HUES64 (cell line): ENCODE results near the gene KDM8.
"Not testable (repeated sequence)": the region's sequence is repeated elsewhere in the genome, so short reads cannot be mapped to it uniquely, and the experiment has no call there.

ENCODE experiments used
- H3K27ac ChIP-seq: 2 replicates; pipeline ENCODE4 v1.7.0; 2013; ENCODE audit warnings: low read depth, low read length, inconsistent platforms
- H3K27me3 ChIP-seq: 2 replicates; pipeline ENCODE4 v1.6.1; 2013; ENCODE audit warnings: mild to moderate bottlenecking, low read length; ENCODE audit not compliant: insufficient read depth
- H3K36me3 ChIP-seq: 2 replicates; pipeline ENCODE4 v1.6.1; 2013; ENCODE audit warnings: mild to moderate bottlenecking, low read length; ENCODE audit not compliant: insufficient read depth
- H3K4me1 ChIP-seq: 2 replicates; pipeline ENCODE4 v1.6.1; 2013; ENCODE audit warnings: mild to moderate bottlenecking, low read length, moderate library complexity; ENCODE audit not compliant: insufficient read depth
- H3K4me3 ChIP-seq: 2 replicates; pipeline ENCODE4 v1.5.1; 2013; ENCODE audit warnings: mild to moderate bottlenecking, low read length, moderate library complexity
- H3K9ac ChIP-seq: 2 replicates; pipeline ENCODE4 v1.6.1; 2013; ENCODE audit warnings: mild to moderate bottlenecking, low read depth, low read length
- H3K9me3 ChIP-seq: 2 replicates; pipeline ENCODE4 v1.6.1; 2013; ENCODE audit warnings: low read depth, low read length; ENCODE audit not compliant: insufficient read depth
- WGBS: fragments of 150-250, 120-280 bp; methylation state at CpG from one replicate; pipeline ENCODE4 v1.1.7; 2013; ENCODE audit warnings: missing lambda C conversion rate; 5-methylcytosine and 5-hydroxymethylcytosine counted together

The KDM8 gene

GRCh38 chr16:27248036-27248435 lies 44.7 kb downstream of the KDM8 start:
- Histone ChIP-seq H3K4me1 (peaks cover 4% of the 10 kb centered on the region; the same call in 1 of the 2 replicates), H3K27me3 (no peaks in the 10 kb centered on the region), H3K9ac (no peak overlapping the region), H3K4me3 (no peak overlapping the region), H3K36me3 (no peaks in the 10 kb centered on the region), H3K27ac (no peak overlapping the region), H3K9me3 (no peaks in the 10 kb centered on the region)
- WGBS, result 100% methylated on average over 1 of the region's 2 CpGs

GRCh38 chr16:27248886-27249285 lies 45.6 kb downstream of the KDM8 start:
- not testable (repeated sequence) for H3K36me3 ChIP-seq, H3K4me1 ChIP-seq, H3K27me3 ChIP-seq, H3K9me3 ChIP-seq, H3K9ac ChIP-seq, H3K4me3 ChIP-seq, H3K27ac ChIP-seq
- 96% methylated on average over 2 of the region's 4 CpGs for WGBS

- 95% methylated on average over 8 of the region's 8 CpGs for WGBS
- no peak overlapping the region for H3K27ac ChIP-seq
- H3K27me3 ChIP-seq, result no peaks in the 10 kb centered on the region
- no peaks in the 10 kb centered on the region for H3K4me1 ChIP-seq
- H3K9me3 ChIP-seq, result no peaks in the 10 kb centered on the region
- H3K4me3 ChIP-seq, result no peak overlapping the region
- H3K36me3 ChIP-seq, result peaks cover 6% of the 10 kb centered on the region; the same call in 1 of the 2 replicates
- H3K9ac ChIP-seq, result no peak overlapping the region
Measured at GRCh38 chr16:27251541-27252205, 48.3 kb downstream of the KDM8 start.

GRCh38 chr16:27252206-27252585 lies 48.9 kb downstream of the KDM8 start:
- Histone ChIP-seq H3K4me3 (no peak overlapping the region), H3K27ac (no peak overlapping the region), H3K9me3 (no peaks in the 10 kb centered on the region), H3K36me3 (peaks cover 11% of the 10 kb centered on the region; the same call in 1 of the 2 replicates), H3K27me3 (no peaks in the 10 kb centered on the region), H3K4me1 (no peaks in the 10 kb centered on the region), H3K9ac (no peak overlapping the region)
- 93% methylated on average over 5 of the region's 6 CpGs for WGBS

GRCh38 chr16:27253526-27253930 lies 50.2 kb downstream of the KDM8 start:
- Histone ChIP-seq H3K4me3 (no peak overlapping the region), H3K9me3 (no peaks in the 10 kb centered on the region), H3K4me1 (peaks cover 4% of the 10 kb centered on the region; the same call in 1 of the 2 replicates), H3K27ac (no peak overlapping the region), H3K9ac (no peak overlapping the region), H3K36me3 (peaks cover 12% of the 10 kb centered on the region; the same call in 1 of the 2 replicates), H3K27me3 (no peaks in the 10 kb centered on the region)
- 90% methylated on average over 6 of the region's 6 CpGs for WGBS

GRCh38 chr16:27254262-27254811 lies 51.0 kb downstream of the KDM8 start:
- 86% methylated on average over 3 of the region's 3 CpGs for WGBS
- H3K9ac ChIP-seq, result no peak overlapping the region
- no peaks in the 10 kb centered on the region for H3K27me3 ChIP-seq
- no peak overlapping the region for H3K27ac ChIP-seq
- peaks cover 4% of the 10 kb centered on the region; the same call in 1 of the 2 replicates for H3K4me1 ChIP-seq
- no peaks in the 10 kb centered on the region for H3K9me3 ChIP-seq
- H3K4me3 ChIP-seq, result no peak overlapping the region
- H3K36me3 ChIP-seq, result peaks cover 12% of the 10 kb centered on the region; the same call in 1 of the 2 replicates

GRCh38 chr16:27256861-27257260 lies 53.5 kb downstream of the KDM8 start:
- WGBS, result 96% methylated on average over 3 of the region's 3 CpGs
- no peak overlapping the region for H3K9ac ChIP-seq
- H3K9me3 ChIP-seq, result no peaks in the 10 kb centered on the region
- H3K27me3 ChIP-seq, result no peaks in the 10 kb centered on the region
- no peak overlapping the region for H3K27ac ChIP-seq
- peaks cover 11% of the 10 kb centered on the region; the same call in 1 of the 2 replicates for H3K4me1 ChIP-seq
- no peak overlapping the region for H3K4me3 ChIP-seq
- H3K36me3 ChIP-seq, result peaks cover 12% of the 10 kb centered on the region; the same call in 1 of the 2 replicates

GRCh38 chr16:27257271-27257670 lies 53.9 kb downstream of the KDM8 start:
- no peak overlapping the region for H3K9ac ChIP-seq
- H3K27me3 ChIP-seq, result no peaks in the 10 kb centered on the region
- no peak overlapping the region for H3K4me3 ChIP-seq
- no peak overlapping the region for H3K27ac ChIP-seq
- H3K36me3 ChIP-seq, result peaks cover 12% of the 10 kb centered on the region; the same call in 1 of the 2 replicates
- peaks cover 11% of the 10 kb centered on the region; the same call in 1 of the 2 replicates for H3K4me1 ChIP-seq
- H3K9me3 ChIP-seq, result no peaks in the 10 kb centered on the region
- WGBS, result 92% methylated on average over 14 of the region's 14 CpGs

- Histone ChIP-seq H3K9me3 (no peaks in the 10 kb centered on the region), H3K4me1 (peaks cover 11% of the 10 kb centered on the region; the same call in 1 of the 2 replicates), H3K27me3 (no peaks in the 10 kb centered on the region), H3K9ac (no peak overlapping the region), H3K27ac (no peak overlapping the region), H3K36me3 (peaks cover 12% of the 10 kb centered on the region; the same call in 1 of the 2 replicates), H3K4me3 (no peak overlapping the region)
- 85% methylated on average over 3 of the region's 3 CpGs for WGBS
Measured at GRCh38 chr16:27258241-27258734, 55.0 kb downstream of the KDM8 start.

GRCh38 chr16:27259710-27260109 lies 56.4 kb downstream of the KDM8 start:
- H3K27ac ChIP-seq, result no peak overlapping the region

GRCh38 chr16:27262904-27263423 lies 59.6 kb downstream of the KDM8 start:
- H3K27ac ChIP-seq, result not testable (repeated sequence)
- WGBS, result 98% methylated on average over 2 of the region's 2 CpGs
- peaks cover 16% of the 10 kb centered on the region; the same call in 1 of the 2 replicates for H3K4me1 ChIP-seq

More at GRCh38 chr16:27259710-27260109, 56.4 kb downstream of the KDM8 start:
- H3K9me3 ChIP-seq, result no peaks in the 10 kb centered on the region
- peaks cover 16% of the 10 kb centered on the region; the same call in 1 of the 2 replicates for H3K4me1 ChIP-seq
- no peak overlapping the region for H3K4me3 ChIP-seq
- no peaks in the 10 kb centered on the region for H3K27me3 ChIP-seq
- no peak overlapping the region for H3K9ac ChIP-seq
- 81% methylated on average over 2 of the region's 4 CpGs for WGBS
- peaks cover 12% of the 10 kb centered on the region; the same call in 1 of the 2 replicates for H3K36me3 ChIP-seq

More at GRCh38 chr16:27262904-27263423, 59.6 kb downstream of the KDM8 start:
- not testable (repeated sequence) for H3K9ac ChIP-seq, H3K4me3 ChIP-seq, H3K36me3 ChIP-seq, H3K9me3 ChIP-seq, H3K27me3 ChIP-seq
